ENCODE measurements around the gene KCNE4.

KCNE4 gene

GRCh38 chr2:223051693-223052289 is at the start of gene KCNE4:
Gene KCNE4 (plus strand): TSS chr2:223052190. CDS start chr2:223052831, 641 bp downstream.
- no peaks in the 10 kb centered on the region for H3K36me3 Mint-ChIP-seq (ENCODE audit: insufficient read depth)
- H3K4me3 Mint-ChIP-seq: no peak within 1 kb of the TSS
- H3K4me1 Mint-ChIP-seq: no peaks in the 10 kb centered on the region
- H3K9me3 Mint-ChIP-seq: no peaks in the 10 kb centered on the region
- DNase-seq (ENCODE audit: low spot score in 2 of 2) (no peak), ATAC-seq (replicated peaks; ENCODE audit: extremely low read depth, poor library complexity, severe bottlenecking) (no peak)
- H3K27me3 Mint-ChIP-seq: peaks cover 30% of the 10 kb centered on the region
- H3K27ac Mint-ChIP-seq (ENCODE audit: low read depth): no peak within 1 kb of the TSS

GRCh38 chr2:223003191-223003590 is 48.8 kb upstream of the KCNE4 start:
- Mint-ChIP-seq H3K4me3 (no peak overlapping the region), H3K4me1 (no peaks in the 10 kb centered on the region), H3K27ac (ENCODE audit: low read depth) (no peak overlapping the region), H3K36me3 (ENCODE audit: insufficient read depth) (no peaks in the 10 kb centered on the region), H3K9me3 (no peaks in the 10 kb centered on the region), H3K27me3 (peaks cover 41% of the 10 kb centered on the region)
- DNase-seq (ENCODE audit: low spot score in 2 of 2): no peak
- ATAC-seq (replicated peaks; ENCODE audit: extremely low read depth, poor library complexity, severe bottlenecking): no peak

GRCh38 chr2:223005496-223005895 is 46.5 kb upstream of the KCNE4 start:
- Mint-ChIP-seq H3K36me3 (ENCODE audit: insufficient read depth) (no peaks in the 10 kb centered on the region), H3K27ac (ENCODE audit: low read depth) (no peak overlapping the region), H3K9me3 (no peaks in the 10 kb centered on the region), H3K27me3 (peaks cover 22% of the 10 kb centered on the region), H3K4me3 (no peak overlapping the region), H3K4me1 (no peaks in the 10 kb centered on the region)
- ATAC-seq (replicated peaks; ENCODE audit: extremely low read depth, poor library complexity, severe bottlenecking): no peak
- no peak for DNase-seq (ENCODE audit: low spot score in 2 of 2)

- Mint-ChIP-seq H3K9me3 (no peaks in the 10 kb centered on the region), H3K36me3 (ENCODE audit: insufficient read depth) (no peaks in the 10 kb centered on the region), H3K4me3 (no peak overlapping the region), H3K27ac (ENCODE audit: low read depth) (no peak overlapping the region), H3K27me3 (peaks cover 14% of the 10 kb centered on the region), H3K4me1 (no peaks in the 10 kb centered on the region)
- ATAC-seq (replicated peaks; ENCODE audit: extremely low read depth, poor library complexity, severe bottlenecking) (no peak), DNase-seq (ENCODE audit: low spot score in 2 of 2) (no peak)
Observed at GRCh38 chr2:223007531-223007930, 44.5 kb upstream of the KCNE4 start.

- Mint-ChIP-seq H3K9me3 (no peaks in the 10 kb centered on the region), H3K4me1 (no peaks in the 10 kb centered on the region), H3K36me3 (ENCODE audit: insufficient read depth) (no peaks in the 10 kb centered on the region), H3K27me3 (peaks cover 20% of the 10 kb centered on the region), H3K4me3 (no peak overlapping the region), H3K27ac (ENCODE audit: low read depth) (no peak overlapping the region)
- DNase-seq (ENCODE audit: low spot score in 2 of 2): no peak
- ATAC-seq (replicated peaks; ENCODE audit: extremely low read depth, poor library complexity, severe bottlenecking): no peak
Observed at GRCh38 chr2:223008162-223008561, 43.8 kb upstream of the KCNE4 start.

GRCh38 chr2:223008956-223009355 is 43.0 kb upstream of the KCNE4 start:
- Mint-ChIP-seq H3K4me3 (no peak overlapping the region), H3K27me3 (peaks cover 28% of the 10 kb centered on the region), H3K4me1 (no peaks in the 10 kb centered on the region), H3K9me3 (no peaks in the 10 kb centered on the region), H3K36me3 (ENCODE audit: insufficient read depth) (no peaks in the 10 kb centered on the region), H3K27ac (ENCODE audit: low read depth) (no peak overlapping the region)
- no peak for ATAC-seq (replicated peaks; ENCODE audit: extremely low read depth, poor library complexity, severe bottlenecking)
- DNase-seq (ENCODE audit: low spot score in 2 of 2): no peak

GRCh38 chr2:223010641-223011040 is 41.3 kb upstream of the KCNE4 start:
- Mint-ChIP-seq H3K9me3 (no peaks in the 10 kb centered on the region), H3K36me3 (ENCODE audit: insufficient read depth) (no peaks in the 10 kb centered on the region), H3K27me3 (peaks cover 31% of the 10 kb centered on the region), H3K4me1 (no peaks in the 10 kb centered on the region), H3K4me3 (no peak overlapping the region), H3K27ac (ENCODE audit: low read depth) (no peak overlapping the region)
- ATAC-seq (replicated peaks; ENCODE audit: extremely low read depth, poor library complexity, severe bottlenecking): no peak
- no peak for DNase-seq (ENCODE audit: low spot score in 2 of 2)

- Mint-ChIP-seq H3K36me3 (ENCODE audit: insufficient read depth) (no peaks in the 10 kb centered on the region), H3K9me3 (no peaks in the 10 kb centered on the region), H3K27me3 (peaks cover 31% of the 10 kb centered on the region), H3K4me3 (no peak overlapping the region), H3K27ac (ENCODE audit: low read depth) (no peak overlapping the region), H3K4me1 (no peaks in the 10 kb centered on the region)
- DNase-seq (ENCODE audit: low spot score in 2 of 2) (no peak), ATAC-seq (replicated peaks; ENCODE audit: extremely low read depth, poor library complexity, severe bottlenecking) (no peak)
Observed at GRCh38 chr2:223012291-223012690, 39.7 kb upstream of the KCNE4 start.

- DNase-seq (ENCODE audit: low spot score in 2 of 2): no peak
- H3K27ac Mint-ChIP-seq (ENCODE audit: low read depth): no peak overlapping the region
- H3K27me3 Mint-ChIP-seq: peaks cover 20% of the 10 kb centered on the region
- no peaks in the 10 kb centered on the region for H3K36me3 Mint-ChIP-seq (ENCODE audit: insufficient read depth)
- ATAC-seq (replicated peaks; ENCODE audit: extremely low read depth, poor library complexity, severe bottlenecking): no peak
- peaks cover 6% of the 10 kb centered on the region for H3K9me3 Mint-ChIP-seq
- H3K4me1 Mint-ChIP-seq: no peaks in the 10 kb centered on the region
- H3K4me3 Mint-ChIP-seq: no peak overlapping the region
Observed at GRCh38 chr2:223019390-223019930, 32.5 kb upstream of the KCNE4 start.

GRCh38 chr2:223019987-223020717 is 31.8 kb upstream of the KCNE4 start:
- DNase-seq (ENCODE audit: low spot score in 2 of 2) (no peak), ATAC-seq (replicated peaks; ENCODE audit: extremely low read depth, poor library complexity, severe bottlenecking) (no peak)

GRCh38 chr2:223020971-223021675 is 30.9 kb upstream of the KCNE4 start:
- Mint-ChIP-seq H3K4me1 (no peaks in the 10 kb centered on the region), H3K27ac (ENCODE audit: low read depth) (no peak overlapping the region), H3K9me3 (peaks cover 6% of the 10 kb centered on the region), H3K27me3 (peaks cover 20% of the 10 kb centered on the region), H3K4me3 (no peak overlapping the region), H3K36me3 (ENCODE audit: insufficient read depth) (no peaks in the 10 kb centered on the region)
- DNase-seq (ENCODE audit: low spot score in 2 of 2) (no peak), ATAC-seq (replicated peaks; ENCODE audit: extremely low read depth, poor library complexity, severe bottlenecking) (no peak)

More at GRCh38 chr2:223019987-223020717, 31.8 kb upstream of the KCNE4 start:
- H3K4me3 Mint-ChIP-seq: no peak overlapping the region
- peaks cover 6% of the 10 kb centered on the region for H3K9me3 Mint-ChIP-seq
- peaks cover 20% of the 10 kb centered on the region for H3K27me3 Mint-ChIP-seq
- H3K36me3 Mint-ChIP-seq (ENCODE audit: insufficient read depth): no peaks in the 10 kb centered on the region
- no peak overlapping the region for H3K27ac Mint-ChIP-seq (ENCODE audit: low read depth)
- H3K4me1 Mint-ChIP-seq: no peaks in the 10 kb centered on the region

- Mint-ChIP-seq H3K36me3 (ENCODE audit: insufficient read depth) (no peaks in the 10 kb centered on the region), H3K4me3 (no peak overlapping the region), H3K27ac (ENCODE audit: low read depth) (no peak overlapping the region), H3K9me3 (no peaks in the 10 kb centered on the region), H3K27me3 (peaks cover 22% of the 10 kb centered on the region), H3K4me1 (no peaks in the 10 kb centered on the region)
- DNase-seq (ENCODE audit: low spot score in 2 of 2) (no peak), ATAC-seq (replicated peaks; ENCODE audit: extremely low read depth, poor library complexity, severe bottlenecking) (no peak)
Observed at GRCh38 chr2:223026357-223027110, 25.5 kb upstream of the KCNE4 start.
